ENCODE results near the gene FAM20C. TPM values are rescaled to one million over a fixed set of nuclear protein-coding genes. Genes with fewer than 3 reads are reported as not detected.

FAM20C gene
- total RNA-seq, 1 experiment from 2014 or later = 35.8 TPM

DNA sequence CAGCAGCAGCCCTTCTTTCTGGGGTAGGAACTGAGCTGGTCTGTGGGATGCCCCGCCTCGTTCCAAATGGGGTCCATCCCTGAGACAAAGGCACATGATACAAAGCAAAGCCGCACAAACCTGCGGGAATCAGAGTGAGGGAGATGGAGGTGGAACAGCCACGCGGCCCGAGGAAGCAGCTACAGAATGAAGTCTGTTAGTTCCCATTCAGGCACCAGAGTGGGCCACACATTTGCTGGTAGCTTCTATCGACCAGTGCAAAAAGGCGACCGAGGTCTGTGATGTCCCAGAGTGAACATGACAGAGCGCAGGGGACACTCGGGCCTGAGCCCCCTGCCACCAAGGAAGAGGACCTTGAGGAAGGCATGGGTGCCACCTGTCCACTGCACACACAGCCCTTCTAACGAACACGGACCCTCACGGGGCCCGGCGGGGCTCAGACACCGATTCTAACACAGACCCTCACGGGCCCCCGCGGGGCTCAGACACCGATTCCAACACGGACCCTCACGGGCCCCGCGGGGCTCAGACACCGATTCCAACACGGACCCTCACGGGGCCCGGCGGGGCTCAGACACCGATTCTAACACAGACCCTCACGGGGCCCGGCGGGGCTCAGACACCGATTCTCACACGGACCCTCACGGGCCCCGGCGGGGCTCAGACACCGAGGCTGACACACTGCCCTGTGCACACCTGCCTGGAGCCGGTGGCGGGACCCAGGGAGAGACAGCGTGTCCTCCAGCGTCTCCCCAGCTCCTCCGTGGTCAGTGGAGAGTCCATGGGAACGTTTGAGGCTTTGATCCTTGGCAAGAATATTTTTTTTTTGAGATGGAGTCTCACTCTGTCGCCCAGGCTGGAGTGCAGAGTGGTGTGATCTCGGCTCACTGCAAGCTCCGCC lies 32.8 kb upstream of the FAM20C start:
- ChIA-PET CTCF (no interaction called here), POLR2A (ENCODE audit: low non-redundant PET) (no interaction called here)
- no TSS peak for BruUV-seq (replicated peaks)
- Histone ChIP-seq H3K4me3 (ENCODE audit: low read depth, low read length, poor library complexity, severe bottlenecking) (no peak overlapping the region), H3K9me3 (ENCODE audit: low read depth, low read length, poor library complexity, severe bottlenecking) (no peaks in the 10 kb centered on the region), H3K4me1 (ENCODE audit: insufficient read depth, low read length, poor library complexity, severe bottlenecking) (no peaks in the 10 kb centered on the region), H3K27me3 (replicated peaks; ENCODE audit: insufficient read depth, low read depth, low read length, poor library complexity) (no peaks in the 10 kb centered on the region), H3K27ac (ENCODE audit: low read depth, low read length, poor library complexity, severe bottlenecking) (no peak overlapping the region), H3K36me3 (ENCODE audit: insufficient read depth, low read length, poor library complexity, severe bottlenecking) (no peaks in the 10 kb centered on the region)
- no peak for DNase-seq (ENCODE audit: low spot score)
- TF ChIP-seq, protein P1, sequence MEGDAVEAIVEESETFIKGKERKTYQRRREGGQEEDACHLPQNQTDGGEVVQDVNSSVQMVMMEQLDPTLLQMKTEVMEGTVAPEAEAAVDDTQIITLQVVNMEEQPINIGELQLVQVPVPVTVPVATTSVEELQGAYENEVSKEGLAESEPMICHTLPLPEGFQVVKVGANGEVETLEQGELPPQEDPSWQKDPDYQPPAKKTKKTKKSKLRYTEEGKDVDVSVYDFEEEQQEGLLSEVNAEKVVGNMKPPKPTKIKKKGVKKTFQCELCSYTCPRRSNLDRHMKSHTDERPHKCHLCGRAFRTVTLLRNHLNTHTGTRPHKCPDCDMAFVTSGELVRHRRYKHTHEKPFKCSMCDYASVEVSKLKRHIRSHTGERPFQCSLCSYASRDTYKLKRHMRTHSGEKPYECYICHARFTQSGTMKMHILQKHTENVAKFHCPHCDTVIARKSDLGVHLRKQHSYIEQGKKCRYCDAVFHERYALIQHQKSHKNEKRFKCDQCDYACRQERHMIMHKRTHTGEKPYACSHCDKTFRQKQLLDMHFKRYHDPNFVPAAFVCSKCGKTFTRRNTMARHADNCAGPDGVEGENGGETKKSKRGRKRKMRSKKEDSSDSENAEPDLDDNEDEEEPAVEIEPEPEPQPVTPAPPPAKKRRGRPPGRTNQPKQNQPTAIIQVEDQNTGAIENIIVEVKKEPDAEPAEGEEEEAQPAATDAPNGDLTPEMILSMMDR (conservative IDR thresholded peaks at IDR 0.05; ENCODE audit: low read depth, low read length) = no peak
- TF ChIP-seq EZH2 (IDR thresholded peaks at IDR 0.05; ENCODE audit: borderline replicate concordance, low read depth, low read length, poor library complexity, severe bottlenecking) = no peak
- intact Hi-C loops (cut with micrococcal nuclease; ENCODE audit: unreplicated experiment) = no loop called here

DNA sequence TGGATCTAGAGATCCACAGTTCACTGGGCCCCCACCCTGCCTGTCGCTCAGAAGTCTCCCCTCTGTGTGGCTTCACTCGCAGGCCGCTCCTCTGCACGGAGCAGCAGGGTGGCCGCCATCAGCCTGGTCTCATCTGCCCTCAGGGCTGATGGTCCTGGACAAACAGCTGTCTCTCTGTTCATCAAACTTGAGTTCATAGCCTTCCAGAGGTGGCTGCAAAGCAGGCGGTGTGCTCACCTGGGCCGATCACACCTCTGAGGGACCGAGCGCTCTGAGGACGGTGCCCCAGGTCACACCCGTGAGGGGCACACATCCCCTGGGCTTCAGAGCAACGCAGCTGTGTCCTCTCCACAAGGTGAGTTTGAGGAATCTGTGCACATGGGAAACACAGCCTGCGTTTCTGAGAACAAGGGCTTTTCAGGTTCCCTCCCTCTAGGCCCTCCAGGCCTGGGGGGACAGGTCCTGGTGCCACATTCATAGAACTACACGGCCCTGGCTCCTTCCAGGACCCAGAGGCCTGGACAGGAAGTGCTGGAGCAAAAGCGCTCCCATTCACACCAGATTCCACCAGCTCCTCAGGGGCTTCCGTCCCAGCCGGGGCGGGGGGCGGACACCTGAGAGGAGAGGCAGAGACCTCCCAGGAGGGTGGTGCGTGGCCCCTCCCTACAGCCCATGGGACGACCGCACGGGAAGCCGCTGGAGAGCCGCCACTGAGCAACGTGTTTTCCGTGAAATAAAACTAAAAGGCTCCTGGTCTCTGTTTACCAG lies 31.2 kb upstream of the FAM20C start:
- intact Hi-C loops (cut with micrococcal nuclease; ENCODE audit: unreplicated experiment) = no loop called here
- Histone ChIP-seq H3K27me3 (replicated peaks; ENCODE audit: insufficient read depth, low read depth, low read length, poor library complexity) (no peaks in the 10 kb centered on the region), H3K27ac (ENCODE audit: low read depth, low read length, poor library complexity, severe bottlenecking) (no peak overlapping the region), H3K4me3 (ENCODE audit: low read depth, low read length, poor library complexity, severe bottlenecking) (no peak overlapping the region), H3K36me3 (ENCODE audit: insufficient read depth, low read length, poor library complexity, severe bottlenecking) (no peaks in the 10 kb centered on the region), H3K9me3 (ENCODE audit: low read depth, low read length, poor library complexity, severe bottlenecking) (no peaks in the 10 kb centered on the region), H3K4me1 (ENCODE audit: insufficient read depth, low read length, poor library complexity, severe bottlenecking) (no peaks in the 10 kb centered on the region)
- CTCF ChIA-PET = no interaction called here
- POLR2A ChIA-PET (ENCODE audit: low non-redundant PET) = interaction anchor here (0.6 kb wide), 1 partner anchor 46 kb away, joined by 3 read pairs; no protein-coding TSS in a partner anchor
- no peak for DNase-seq (ENCODE audit: low spot score)
- BruUV-seq (replicated peaks) = no TSS peak
- no peak for TF ChIP-seq EZH2 (IDR thresholded peaks at IDR 0.05; ENCODE audit: borderline replicate concordance, low read depth, low read length, poor library complexity, severe bottlenecking)
- TF ChIP-seq, protein P1 (conservative IDR thresholded peaks at IDR 0.05; ENCODE audit: low read depth, low read length) = no peak

DNA sequence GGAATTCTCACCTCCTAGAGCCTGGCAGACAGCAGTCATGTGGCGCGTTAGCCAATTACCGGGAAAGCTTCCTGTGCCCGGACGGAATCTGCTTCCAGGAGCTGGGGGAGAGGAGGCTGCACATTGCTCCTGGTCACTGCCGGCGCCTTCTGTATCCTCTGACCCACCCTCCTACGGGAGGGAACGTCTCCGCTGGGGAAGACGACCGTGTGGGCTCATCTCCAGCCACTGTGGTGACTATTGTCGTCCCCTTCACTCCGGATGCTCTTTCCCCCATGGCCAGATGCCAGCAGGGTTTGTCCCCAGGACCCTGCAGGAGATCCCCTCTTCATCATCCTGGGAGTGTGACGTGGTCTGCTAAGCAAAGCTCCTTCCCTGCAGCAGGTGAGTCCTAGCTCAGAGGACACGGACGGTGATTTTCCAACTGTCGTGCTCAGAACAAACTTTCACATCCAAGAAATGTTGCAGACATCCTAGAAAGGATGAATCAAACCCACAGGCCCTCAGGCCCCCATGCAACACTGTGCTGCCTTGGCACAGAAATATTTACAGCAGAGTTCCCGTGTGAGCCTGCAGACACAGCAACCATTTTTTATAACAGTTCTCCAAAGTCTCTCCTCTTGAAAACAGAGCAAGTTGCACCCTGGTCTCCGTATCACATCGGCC lies 29.6 kb upstream of the FAM20C start:
- ChIA-PET CTCF (no interaction called here), POLR2A (ENCODE audit: low non-redundant PET) (interaction anchor here (0.7 kb wide), 1 partner anchor 42 kb away, joined by 4 read pairs; no protein-coding TSS in a partner anchor)
- no peaks in the 10 kb centered on the region for H3K36me3 ChIP-seq (ENCODE audit: insufficient read depth, low read length, poor library complexity, severe bottlenecking)
- intact Hi-C loops (cut with micrococcal nuclease; ENCODE audit: unreplicated experiment) = no loop called here
- no peaks in the 10 kb centered on the region for H3K9me3 ChIP-seq (ENCODE audit: low read depth, low read length, poor library complexity, severe bottlenecking)
- no peak for DNase-seq (ENCODE audit: low spot score)
- BruUV-seq (replicated peaks) = no TSS peak
- no peak for TF ChIP-seq EZH2 (IDR thresholded peaks at IDR 0.05; ENCODE audit: borderline replicate concordance, low read depth, low read length, poor library complexity, severe bottlenecking)
- TF ChIP-seq, protein P1 (conservative IDR thresholded peaks at IDR 0.05; ENCODE audit: low read depth, low read length) = no peak
- H3K27ac ChIP-seq (ENCODE audit: low read depth, low read length, poor library complexity, severe bottlenecking) = no peak overlapping the region
- no peak overlapping the region for H3K4me3 ChIP-seq (ENCODE audit: low read depth, low read length, poor library complexity, severe bottlenecking)
- no peaks in the 10 kb centered on the region for H3K4me1 ChIP-seq (ENCODE audit: insufficient read depth, low read length, poor library complexity, severe bottlenecking)
- H3K27me3 ChIP-seq (replicated peaks; ENCODE audit: insufficient read depth, low read depth, low read length, poor library complexity) = no peaks in the 10 kb centered on the region

All from A673 (cell line).